T-helper 9 cell (primary cell): ENCODE results near the gene RNPEPL1.
"Not testable (repeated sequence)": the region's sequence is repeated elsewhere in the genome, so short reads cannot be mapped to it uniquely, and the experiment has no call there.

Experiments used
- DNase-seq: peaks from one replicate; pipeline ENCODE4 v3.0.0-alpha.2; 2020
- total RNA-seq, 2 donors: gene quantifications; one replicate each; lab custom pipeline; 2026; lab: John Stamatoyannopoulos, UW

Gene RNPEPL1
- total RNA-seq, result 111 to 218 reads per million in 2 donors

- peak; percentile 52 for DNase-seq
These were observed at the start of gene RNPEPL1 for GRCh38 chr2:240567872-240568677. Gene RNPEPL1 (plus strand): TSS chr2:240568484. CDS start chr2:240568587, 103 bp downstream.

GRCh38 chr2:240518981-240519380, 49.3 kb upstream of the RNPEPL1 start:
- no peak for DNase-seq

GRCh38 chr2:240519396-240520129, 48.7 kb upstream of the RNPEPL1 start:
- no peak for DNase-seq

- no peak for DNase-seq
These were observed 47.9 kb upstream of the RNPEPL1 start for GRCh38 chr2:240520130-240520973.

GRCh38 chr2:240520974-240521350, 47.3 kb upstream of the RNPEPL1 start:
- DNase-seq, result no peak

- DNase-seq, result not testable (repeated sequence)
These were observed 46.4 kb upstream of the RNPEPL1 start for GRCh38 chr2:240521885-240522284.

GRCh38 chr2:240522406-240522805, 45.9 kb upstream of the RNPEPL1 start:
- no peak for DNase-seq

- no peak for DNase-seq
These were observed 44.6 kb upstream of the RNPEPL1 start for GRCh38 chr2:240523451-240524281.

GRCh38 chr2:240524963-240525718, 43.1 kb upstream of the RNPEPL1 start:
- no peak for DNase-seq

GRCh38 chr2:240525802-240526201, 42.5 kb upstream of the RNPEPL1 start:
- DNase-seq, result no peak

GRCh38 chr2:240526521-240526920, 41.8 kb upstream of the RNPEPL1 start:
- DNase-seq, result no peak

- no peak for DNase-seq
These were observed 41.0 kb upstream of the RNPEPL1 start for GRCh38 chr2:240527153-240527750.

GRCh38 chr2:240528406-240529040, 39.8 kb upstream of the RNPEPL1 start:
- no peak for DNase-seq

- DNase-seq, result no peak
These were observed 38.8 kb upstream of the RNPEPL1 start for GRCh38 chr2:240529344-240529999.

- no peak for DNase-seq
These were observed 38.1 kb upstream of the RNPEPL1 start for GRCh38 chr2:240530181-240530580.

GRCh38 chr2:240531038-240531437, 37.2 kb upstream of the RNPEPL1 start:
- no peak for DNase-seq

- DNase-seq, result no peak
These were observed 36.1 kb upstream of the RNPEPL1 start for GRCh38 chr2:240532031-240532775.

GRCh38 chr2:240538031-240538780, 30.1 kb upstream of the RNPEPL1 start:
- DNase-seq, result no peak
